GM20000 (cell line): ENCODE data around the gene GAB2.
A peak's percentile ranks its signal among the peaks of the same experiment; 100 is the strongest.
"Not testable (repeated sequence)": the region's sequence is repeated elsewhere in the genome, so short reads cannot be mapped to it uniquely, and the experiment has no call there.

Experiments used
- DNase-seq: peaks from one replicate; pipeline ENCODE4 v3.0.0; 2012; ENCODE audit warnings: low spot score
- CTCF ChIP-seq: IDR thresholded peaks from 2 replicates; pipeline ENCODE4 v1.5.1; 2012; ENCODE audit warnings: mild to moderate bottlenecking, control low read depth; ENCODE audit errors: extremely low read depth, missing control alignments

The GAB2 gene

GRCh38 chr11:78417175-78417887 is at the start of gene GAB2:
Gene GAB2 (minus strand): TSS chr11:78417820. CDS start chr11:78417720, 100 bp downstream.
- no peak for TF ChIP-seq CTCF
- no peak for DNase-seq

DNA sequence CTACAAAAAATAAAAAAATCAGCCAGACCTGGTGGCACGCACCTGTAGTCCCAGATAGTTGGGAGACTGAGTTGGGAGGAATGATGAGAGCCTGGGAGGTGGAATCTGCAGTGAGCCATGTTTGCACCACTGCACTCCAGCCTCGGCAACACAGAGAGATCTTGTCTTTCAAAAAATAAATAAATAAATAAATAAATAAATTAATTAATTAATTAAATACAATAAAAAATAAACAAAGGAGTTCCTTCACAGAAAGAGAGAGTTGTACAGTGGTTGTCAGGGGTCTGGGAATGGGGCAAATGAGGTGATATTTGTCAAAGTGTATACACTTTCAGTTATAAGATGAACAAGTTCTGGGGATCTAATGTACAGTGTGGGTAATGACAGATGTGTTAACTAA is 49.8 kb upstream of the GAB2 start:
- TF ChIP-seq CTCF: no peak
- no peak for DNase-seq

DNA sequence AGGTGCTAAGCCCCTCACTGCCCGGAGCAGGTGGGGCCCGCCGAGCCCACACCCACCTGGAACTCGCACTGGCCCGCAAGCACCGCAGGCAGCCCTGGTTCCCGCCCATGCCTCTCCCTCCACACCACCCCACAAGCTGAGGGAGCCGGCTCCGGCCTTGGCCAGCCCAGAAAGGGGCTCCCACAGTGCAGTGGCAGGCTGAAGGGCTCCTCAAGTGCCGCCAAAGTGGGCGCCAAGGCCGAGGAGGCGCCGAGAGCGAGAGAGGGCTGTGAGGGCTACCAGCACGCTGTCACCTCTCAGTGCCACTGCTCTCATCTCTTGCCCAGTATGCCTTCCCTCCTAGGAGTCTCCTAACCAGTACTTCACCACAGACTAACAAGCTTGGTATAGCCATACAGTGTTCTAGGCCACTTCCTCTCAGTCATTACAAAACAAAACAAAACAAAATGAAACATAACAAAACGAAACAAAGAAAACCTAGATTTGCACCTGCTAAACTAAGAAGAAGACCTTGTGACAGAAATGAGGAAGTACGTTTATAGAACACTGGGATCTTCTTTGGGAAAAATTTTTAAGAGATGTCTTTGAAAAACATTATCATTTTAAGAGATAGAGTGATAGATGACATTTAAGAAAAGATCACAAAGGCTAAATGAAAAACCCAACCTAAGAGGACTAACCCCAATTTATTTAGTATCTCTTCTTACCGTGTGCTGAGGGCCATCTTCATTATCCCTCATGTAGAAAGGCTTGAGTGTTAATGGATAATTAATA is 47.7 kb upstream of the GAB2 start:
- TF ChIP-seq CTCF: no peak
- DNase-seq: peak; percentile 81

DNA sequence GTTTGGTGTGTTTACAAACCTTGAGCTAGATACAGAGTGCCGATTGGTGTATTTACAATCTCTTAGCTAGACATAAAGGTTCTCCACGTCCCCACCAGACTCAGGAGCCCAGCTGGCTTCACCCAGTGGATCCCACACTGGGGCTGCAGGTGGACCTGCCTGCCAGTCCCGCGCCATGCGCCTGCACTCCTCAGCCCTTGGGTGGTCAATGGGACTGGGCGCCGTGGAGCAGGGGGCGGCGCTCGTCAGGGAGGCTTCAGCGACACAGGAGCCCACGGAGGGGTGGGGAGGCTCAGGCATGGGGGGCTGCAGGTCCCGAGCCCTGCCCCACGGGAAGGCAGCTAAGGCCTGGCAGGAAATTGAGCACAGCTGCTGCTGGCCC is 47.2 kb upstream of the GAB2 start:
- DNase-seq: not testable (repeated sequence)

DNA sequence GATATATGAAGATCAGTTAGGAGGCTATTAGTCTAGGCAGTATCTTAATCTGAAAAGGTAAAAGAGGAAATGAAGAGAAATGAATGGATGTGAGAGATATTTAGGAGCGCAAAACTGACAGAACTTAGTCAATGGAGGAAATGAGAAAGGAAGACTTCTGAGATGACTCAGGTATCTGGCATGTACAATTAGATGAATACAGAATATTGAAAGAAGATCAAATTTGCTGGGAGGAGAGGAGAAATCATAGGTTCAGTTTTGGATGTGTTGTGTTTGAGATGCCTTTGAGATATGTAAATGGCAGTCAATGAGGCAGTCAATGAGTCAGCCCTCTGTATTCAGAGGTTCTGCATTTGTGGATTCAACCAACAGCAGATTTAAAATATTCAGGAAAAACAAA is 42.9 kb upstream of the GAB2 start:
- DNase-seq: peak; percentile 28
- no peak for TF ChIP-seq CTCF

DNA sequence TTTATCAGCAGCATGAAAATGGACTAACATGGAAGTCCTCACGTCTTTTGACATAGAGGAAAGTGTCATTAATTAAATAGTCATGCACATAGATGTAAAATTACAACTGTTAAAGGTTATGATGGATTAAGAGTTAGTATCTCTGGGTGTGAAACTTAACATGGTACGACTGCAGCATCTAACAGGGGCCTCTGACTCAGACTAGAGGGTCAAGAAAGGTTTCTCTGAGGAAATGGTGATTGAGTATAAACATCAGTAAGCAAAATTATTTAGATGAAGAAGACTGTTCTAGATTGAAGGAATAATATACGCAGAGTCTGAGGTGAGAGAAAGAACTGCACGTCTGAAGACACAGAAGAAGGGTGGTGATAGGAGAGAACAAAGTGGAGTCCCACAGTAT is 42.1 kb upstream of the GAB2 start:
- DNase-seq: no peak
- no peak for TF ChIP-seq CTCF

DNA sequence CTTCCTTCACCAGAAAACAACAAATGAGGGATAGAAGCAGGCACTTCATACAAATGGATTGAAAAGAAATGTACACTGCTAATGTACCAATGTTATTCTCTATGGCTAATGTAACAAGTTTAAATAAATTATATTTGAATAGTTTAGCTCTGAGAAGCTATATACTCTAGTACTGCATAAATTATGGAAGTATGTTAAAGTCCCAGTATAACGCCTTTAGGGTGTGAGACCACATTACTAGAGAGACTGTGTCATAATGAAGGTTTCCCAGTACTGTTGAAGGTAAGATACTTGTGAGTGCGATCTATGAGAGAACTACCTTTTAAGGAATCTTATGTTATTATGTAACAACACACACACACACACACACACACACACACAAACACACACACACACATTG is 39.8 kb upstream of the GAB2 start:
- DNase-seq: no peak
- TF ChIP-seq CTCF: no peak
